Neutrophil (primary cell): ENCODE results near the gene CFB.
A peak's percentile ranks its signal among the peaks of the same experiment; 100 is the strongest.

Experiments
- H3K27ac ChIP-seq: fragments of 200-600 bp; sonication (generic); 2 replicates; pipeline ENCODE4 v1.5.1; 2016; ENCODE audit warnings: mild to moderate bottlenecking, moderate library complexity
- H3K27me3 ChIP-seq: fragments of 200-600 bp; sonication (generic); 2 replicates; pipeline ENCODE4 v1.6.0; 2016; ENCODE audit warnings: mild to moderate bottlenecking
- H3K36me3 ChIP-seq: fragments of 200-600 bp; sonication (generic); 2 replicates; pipeline ENCODE4 v1.5.1; 2017
- H3K4me1 ChIP-seq, 2 experiments: fragments of 200-600 bp in 1 of 2; sonication (generic) in 1 of 2; 1 replicate in 1 of 2; 2 replicates in 1 of 2; pipeline versions ENCODE4 v1.5.1 to v1.6.1; 2013 to 2016; ENCODE audit warnings: low read depth in 1 of 2, low read length in 1 of 2, mild to moderate bottlenecking in 1 of 2, moderate library complexity in 1 of 2; ENCODE audit not compliant: control insufficient read depth in 1 of 2, insufficient read depth in 1 of 2
- H3K4me3 ChIP-seq, 2 experiments: fragments of 200-600 bp in 1 of 2; sonication (generic) in 1 of 2; 1 replicate in 1 of 2; 2 replicates in 1 of 2; pipeline ENCODE4 v1.5.1; 2013 to 2016; ENCODE audit warnings: low read depth in 1 of 2, low read length in 1 of 2, mild to moderate bottlenecking in 1 of 2, moderate library complexity in 1 of 2
- H3K9me3 ChIP-seq: fragments of 200-600 bp; sonication (generic); 2 replicates; pipeline ENCODE4 v1.5.1; 2016
- CTCF ChIP-seq: fragments of 200-600 bp; sonication (generic); IDR thresholded peaks from 2 replicates; pipeline ENCODE4 v1.5.1; 2016; ENCODE audit warnings: antibody characterized with exemption

The CFB gene

GRCh38 chr6:31945507-31946369 lies at the start of gene CFB:
Gene CFB (plus strand): TSS chr6:31946095. CDS start chr6:31946222, 127 bp downstream.
- H3K27me3 ChIP-seq, result peaks cover 57% of the 10 kb centered on the region
- no peak within 1 kb of the TSS for H3K4me3 ChIP-seq
- no peaks in the 10 kb centered on the region for H3K4me1 ChIP-seq
- peaks cover 1% of the 10 kb centered on the region for H3K36me3 ChIP-seq
- no peak within 1 kb of the TSS for H3K27ac ChIP-seq
- no peaks in the 10 kb centered on the region for H3K9me3 ChIP-seq
- no peak for TF ChIP-seq CTCF

DNA sequence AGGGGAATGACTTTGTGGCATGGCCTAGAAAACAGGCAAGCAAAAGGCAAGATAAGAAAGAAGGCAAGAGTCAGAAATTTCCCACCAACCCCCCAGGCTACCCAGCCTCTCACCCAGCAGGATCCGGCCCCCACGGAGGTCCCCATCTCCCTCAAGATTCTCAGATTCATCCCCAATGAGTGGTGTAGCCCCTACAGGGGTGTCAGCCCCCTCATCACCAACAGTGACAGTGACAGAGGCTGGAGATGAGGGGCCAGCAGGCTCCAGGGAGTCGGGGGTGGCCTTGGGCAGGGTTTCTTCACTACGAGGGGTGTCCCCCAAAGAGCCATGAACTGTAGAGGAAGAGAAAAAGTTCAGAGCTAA lies 49.4 kb upstream of the CFB start:
- Histone ChIP-seq H3K4me3 (peak overlapping the region in 1 of 2 experiments; percentile 89), H3K9me3 (no peaks in the 10 kb centered on the region), H3K27ac (peak overlapping the region; percentile 77), H3K27me3 (no peaks in the 10 kb centered on the region), H3K4me1 (peaks cover 22 to 23% of the 10 kb centered on the region in 2 experiments), H3K36me3 (peaks cover 4% of the 10 kb centered on the region)
- no peak for TF ChIP-seq CTCF

DNA sequence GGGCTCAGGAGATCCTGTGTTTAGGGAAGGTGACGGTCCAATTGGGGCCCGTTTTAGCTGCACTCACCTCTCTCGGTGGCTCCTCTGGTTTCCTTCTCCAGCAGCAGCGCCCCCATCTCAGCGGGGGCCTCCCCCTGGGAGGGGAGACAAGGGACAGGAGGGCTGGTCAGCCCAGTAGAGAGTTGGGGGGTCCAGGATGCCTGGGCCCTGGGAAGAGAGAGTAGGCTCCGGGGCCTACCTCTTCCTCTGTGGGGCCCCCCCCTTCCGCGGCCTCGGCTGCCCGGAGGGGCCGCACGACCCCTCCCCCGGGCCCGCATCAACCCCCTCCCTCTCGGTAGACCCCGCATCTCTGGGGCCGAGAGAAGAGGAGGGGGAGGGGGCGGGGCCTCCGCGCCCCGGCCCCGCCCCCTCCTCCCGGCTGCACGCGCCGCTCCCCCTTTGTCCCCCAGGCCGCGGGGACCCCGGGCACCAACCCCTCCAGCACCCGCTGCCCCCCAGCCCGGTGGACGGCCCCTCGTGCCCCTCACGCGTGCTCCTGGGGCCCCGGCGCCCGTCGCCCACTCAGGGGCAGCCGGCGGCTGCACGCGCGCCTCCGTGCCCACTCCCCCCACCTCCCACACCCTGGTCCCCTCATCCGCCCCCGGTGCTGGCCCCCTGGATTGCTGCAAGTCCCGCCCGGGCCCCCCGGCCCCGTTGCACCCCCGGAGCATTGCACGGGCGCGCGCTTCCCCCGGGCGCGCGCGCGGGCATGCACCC lies 48.9 kb upstream of the CFB start:
- Histone ChIP-seq H3K4me1 (peaks cover 22 to 23% of the 10 kb centered on the region in 2 experiments), H3K4me3 (peak overlapping the region; percentile 89 to 91), H3K9me3 (no peaks in the 10 kb centered on the region), H3K27me3 (no peaks in the 10 kb centered on the region), H3K27ac (peak overlapping the region; percentile 77), H3K36me3 (peaks cover 4% of the 10 kb centered on the region)
- TF ChIP-seq CTCF, result no peak

DNA sequence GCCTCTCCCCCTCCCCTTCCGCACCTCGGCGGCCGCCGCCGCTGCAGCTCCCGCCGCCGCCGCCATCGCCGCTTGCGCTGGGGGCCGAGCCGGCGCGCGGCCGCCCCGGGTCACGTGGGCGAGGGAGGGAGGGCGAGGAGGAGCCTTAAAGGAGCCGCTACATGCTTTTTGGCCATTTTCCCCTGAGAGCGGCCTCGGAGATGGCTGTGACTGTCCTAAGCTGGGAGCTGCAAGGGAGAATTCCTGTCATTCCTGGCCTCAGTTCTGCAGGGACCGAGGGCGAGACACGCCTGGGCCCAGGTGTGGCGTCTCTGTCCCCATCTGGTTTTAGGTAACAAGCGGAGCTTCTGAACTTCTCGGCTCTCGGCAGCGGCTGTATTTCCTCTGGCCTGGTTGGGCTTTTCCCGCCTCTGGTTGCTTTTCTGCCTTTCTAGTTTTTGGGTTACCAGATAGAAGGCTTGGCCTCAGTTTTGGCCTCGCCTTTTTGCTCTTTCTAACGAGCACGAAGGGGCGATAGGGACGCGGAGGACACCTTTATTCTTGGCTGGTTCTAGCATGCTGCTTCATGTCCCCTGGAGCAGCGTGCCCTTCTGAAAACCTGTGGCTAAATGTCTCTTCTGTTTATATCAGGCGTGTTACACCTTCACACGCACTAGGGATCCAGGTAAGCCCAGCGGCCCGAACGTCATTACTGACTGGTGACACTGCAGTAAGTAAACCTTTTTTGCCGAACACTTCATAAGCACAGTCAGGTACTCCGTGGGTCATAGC lies 48.1 kb upstream of the CFB start, which contains the start of gene EHMT2:
Gene EHMT2, minus strand, starts transcription at position 87 of the 771 bp plus-strand sequence. Its CDS starts 21 bp downstream, at position 66.
- H3K9me3 ChIP-seq, result no peaks in the 10 kb centered on the region
- H3K36me3 ChIP-seq, result no peaks in the 10 kb centered on the region
- peaks cover 7% of the 10 kb centered on the region for H3K27me3 ChIP-seq
- H3K4me3 ChIP-seq, result peak within 1 kb of the TSS; percentile 89 to 91
- peak; percentile 72 for TF ChIP-seq CTCF
- H3K4me1 ChIP-seq, result peaks cover 30 to 31% of the 10 kb centered on the region in 2 experiments
- H3K27ac ChIP-seq, result peak within 1 kb of the TSS; percentile 77

DNA sequence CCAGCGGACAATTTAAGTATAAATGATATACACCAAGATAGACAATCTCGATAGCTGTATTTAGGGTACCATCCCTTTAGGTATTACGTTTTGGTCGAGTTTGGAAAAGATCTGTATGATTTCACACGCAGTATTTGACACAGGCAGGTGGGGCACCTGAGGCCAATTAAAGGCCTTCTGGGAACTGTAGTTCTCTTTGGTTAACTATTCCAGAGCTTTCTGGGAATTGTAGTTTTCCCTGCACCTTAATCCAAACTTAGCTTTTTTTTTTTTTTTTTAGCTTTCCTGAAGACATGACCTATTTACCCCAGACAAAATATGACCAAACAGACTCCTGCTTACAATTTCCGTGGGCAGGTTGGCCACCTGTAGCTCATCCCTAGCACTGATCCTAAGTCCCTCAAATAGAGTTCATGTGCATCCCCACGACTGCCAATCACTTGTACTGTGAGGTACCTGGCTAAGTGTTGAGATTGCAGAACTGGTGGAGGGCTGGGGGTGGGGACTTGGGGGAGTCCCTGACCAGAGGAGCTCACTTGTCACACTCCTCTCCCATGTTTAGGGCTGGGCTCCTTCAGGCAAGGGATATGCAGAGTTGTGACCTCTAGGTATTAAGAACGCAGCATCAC lies 47.4 kb upstream of the CFB start:
- no peak for TF ChIP-seq CTCF
- H3K27ac ChIP-seq, result peak overlapping the region; percentile 77

More for the DNA sequence above, 47.4 kb upstream of the CFB start:
- Histone ChIP-seq H3K4me3 (peak overlapping the region; percentile 89 to 91), H3K9me3 (no peaks in the 10 kb centered on the region), H3K36me3 (no peaks in the 10 kb centered on the region), H3K27me3 (peaks cover 13% of the 10 kb centered on the region), H3K4me1 (peaks cover 35 to 37% of the 10 kb centered on the region in 2 experiments)
